CD14-positive monocyte (primary cell): ENCODE measurements around the gene VSX1. TPM values are rescaled to one million over a fixed set of nuclear protein-coding genes. Genes with fewer than 3 reads are reported as not detected.

ENCODE experiments used
- DNase-seq, 3 donors: peaks; one replicate each; pipeline ENCODE4 v3.0.0-alpha.2; 2011 to 2022
- H2AFZ ChIP-seq: 2 replicates; pipeline ENCODE4 v1.6.0; 2012; ENCODE audit warnings: mild to moderate bottlenecking, low read depth, low read length, inconsistent platforms; ENCODE audit not compliant: insufficient read depth, poor library complexity, severe bottlenecking
- H3K27ac ChIP-seq, 2 donors: 1 replicate in 1 of 2; 2 replicates in 1 of 2; pipeline ENCODE4 v1.5.1; 2012 to 2013; ENCODE audit warnings: low read length in 2 of 2, control low read depth in 1 of 2, inconsistent platforms in 1 of 2, low read depth in 1 of 2, mild to moderate bottlenecking in 1 of 2
- H3K27me3 ChIP-seq, 2 donors: one replicate each; pipeline versions ENCODE4 v1.6.0 to v1.6.1; 2011 to 2013; ENCODE audit warnings: low read length in 2 of 2; ENCODE audit not compliant: control insufficient read depth in 2 of 2, insufficient read depth in 2 of 2
- H3K36me3 ChIP-seq, 2 donors: replicated peaks in 1 of 2; 1 replicate in 1 of 2; 2 replicates in 1 of 2; pipeline versions ENCODE4 v1.5.1 to v1.6.1; 2012 to 2013; ENCODE audit warnings: low read length in 2 of 2, control low read depth in 1 of 2, inconsistent platforms in 1 of 2, mild to moderate bottlenecking in 1 of 2; ENCODE audit not compliant: insufficient read depth in 2 of 2, control insufficient read depth in 1 of 2
- H3K4me1 ChIP-seq, 2 donors: 1 replicate in 1 of 2; 2 replicates in 1 of 2; pipeline versions ENCODE4 v1.5.1 to v1.6.1; 2012 to 2013; ENCODE audit warnings: low read length in 2 of 2, control low read depth in 1 of 2, inconsistent platforms in 1 of 2, mild to moderate bottlenecking in 1 of 2, moderate library complexity in 1 of 2; ENCODE audit not compliant: insufficient read depth in 2 of 2, control insufficient read depth in 1 of 2
- H3K4me2 ChIP-seq: replicated peaks from 2 replicates; pipeline ENCODE3; 2012; ENCODE audit warnings: low read length, moderate library complexity, mild to moderate bottlenecking; ENCODE audit not compliant: poor library complexity, severe bottlenecking; ENCODE audit errors: extremely low read depth
- H3K4me3 ChIP-seq, 3 experiments: fragments of 200-600 bp in 1 of 3; sonication (generic) in 1 of 3; replicated peaks in 1 of 3; 1 replicate in 2 of 3; 2 replicates in 1 of 3; pipeline ENCODE4 v1.5.1; 2011 to 2013; ENCODE audit warnings: low read length in 3 of 3, mild to moderate bottlenecking in 3 of 3, control low read depth in 2 of 3, low read depth in 2 of 3, inconsistent platforms in 1 of 3, moderate library complexity in 1 of 3
- H3K79me2 ChIP-seq: 2 replicates; pipeline ENCODE4 v1.6.0; 2012; ENCODE audit warnings: mild to moderate bottlenecking, control low read depth, inconsistent platforms, low read length, moderate library complexity; ENCODE audit not compliant: insufficient read depth
- H3K9ac ChIP-seq: 2 replicates; pipeline ENCODE4 v1.6.0; 2017; ENCODE audit warnings: low read length, mild to moderate bottlenecking; ENCODE audit not compliant: insufficient read depth, poor library complexity, severe bottlenecking
- H3K9me3 ChIP-seq, 2 donors: replicated peaks in 1 of 2; 1 replicate in 1 of 2; 2 replicates in 1 of 2; pipeline versions ENCODE4 v1.5.1 to v1.6.1; 2012 to 2013; ENCODE audit warnings: low read length in 2 of 2, control low read depth in 1 of 2; ENCODE audit not compliant: control insufficient read depth in 1 of 2, insufficient read depth in 1 of 2
- H4K20me1 ChIP-seq: 2 replicates; pipeline ENCODE4 v1.6.0; 2012; ENCODE audit warnings: mild to moderate bottlenecking, low read length, control low read depth, moderate library complexity; ENCODE audit not compliant: insufficient read depth
- H3K27ac Mint-ChIP-seq, 7 donors: one replicate each; pipeline ENCODE4 v1.8.0; 2020; ENCODE audit warnings: mild to moderate bottlenecking in 7 of 7, mixed read lengths in 7 of 7, moderate library complexity in 6 of 7, inconsistent platforms in 2 of 7
- H3K27me3 Mint-ChIP-seq, 3 donors: one replicate each; pipeline ENCODE4 v1.8.0; 2021 to 2022; ENCODE audit warnings: low read depth in 3 of 3, mild to moderate bottlenecking in 3 of 3, mixed read lengths in 3 of 3, moderate library complexity in 3 of 3, inconsistent platforms in 1 of 3
- H3K36me3 Mint-ChIP-seq, 2 donors: one replicate each; pipeline ENCODE4 v1.8.0; 2020; ENCODE audit warnings: mixed read lengths in 2 of 2, inconsistent platforms in 1 of 2, mild to moderate bottlenecking in 1 of 2
- H3K4me1 Mint-ChIP-seq: one replicate; pipeline ENCODE4 v1.8.0; 2020; ENCODE audit warnings: mild to moderate bottlenecking, mixed read lengths
- H3K4me3 Mint-ChIP-seq, 2 donors: one replicate each; pipeline ENCODE4 v1.8.0; 2020; ENCODE audit warnings: mild to moderate bottlenecking in 2 of 2, mixed read lengths in 2 of 2, moderate library complexity in 1 of 2
- H3K9me3 Mint-ChIP-seq, 7 donors: one replicate each; pipeline ENCODE4 v1.8.0; 2020 to 2022; ENCODE audit warnings: mixed read lengths in 7 of 7, mild to moderate bottlenecking in 6 of 7, moderate library complexity in 6 of 7, inconsistent platforms in 2 of 7
- CTCF ChIP-seq: fragments of 200-600 bp; IDR thresholded peaks from one replicate; pipeline ENCODE4 v1.8.0; 2022; ENCODE audit warnings: antibody characterized with exemption, mild to moderate bottlenecking
- WGBS: methylation state at CpG from one replicate; pipeline ENCODE4 v1.1.5; 2013; ENCODE audit warnings: missing lambda C conversion rate; ENCODE audit not compliant: insufficient coverage; 5-methylcytosine and 5-hydroxymethylcytosine counted together
- intact Hi-C, 2 donors: fragments of 100-400 bp; cut with micrococcal nuclease; formaldehyde crosslinking; loops; one replicate each; pipeline versions ENCODE4 v1.15.0 to v1.15.1; 2023
- polyA plus RNA-seq, 3 donors: library from polyadenylated mRNA; depleted of rRNA in 1 of 3; unstranded in 2 of 3; stranded (reverse) in 1 of 3; fragments of 300-500 nt in 2 of 3; fragments of >200 nt in 1 of 3; fragmentation: Illumina TruSeq in 2 of 3; gene quantifications; 1 replicate in 2 of 3; 2 replicates in 1 of 3; pipeline ENCODE4 v1.2.3, GENCODE V29; 2012 to 2021

The VSX1 gene
- polyA plus RNA-seq, 3 donors: not detected

- Mint-ChIP-seq H3K36me3 (peaks cover 0 to 7% of the 10 kb centered on the region in 2 donors), H3K27ac (no peak overlapping the region), H3K4me3 (peak overlapping the region in 1 of 2 donors; percentile 80), H3K4me1 (peaks cover 26% of the 10 kb centered on the region), H3K27me3 (peaks cover 85 to 96% (median 92%) of the 10 kb centered on the region in 3 donors), H3K9me3 (peaks cover 0 to 21% (median 6%) of the 10 kb centered on the region in 7 donors)
- no peak overlapping the region for H2AFZ ChIP-seq
- no peak overlapping the region for H3K4me3 ChIP-seq
- no peaks in the 10 kb centered on the region for H3K79me2 ChIP-seq
- no peak overlapping the region for H3K9ac ChIP-seq
- no peak overlapping the region for H3K27ac ChIP-seq
- H3K4me2 ChIP-seq: no peak overlapping the region
- H4K20me1 ChIP-seq: no peaks in the 10 kb centered on the region
- H3K27me3 ChIP-seq: peaks cover 81 to 96% of the 10 kb centered on the region in 2 donors
- DNase-seq: no peak
- 10% methylated on average over 52 of the region's 54 CpGs for WGBS
- no peaks in the 10 kb centered on the region for H3K36me3 ChIP-seq
- TF ChIP-seq CTCF: no peak
- H3K9me3 ChIP-seq: peaks cover 0 to 18% of the 10 kb centered on the region in 2 donors
- intact Hi-C loops: no loop called here
- peaks cover 11 to 15% of the 10 kb centered on the region in 2 donors for H3K4me1 ChIP-seq
These were observed 744 bp downstream of the VSX1 start for GRCh38 chr20:25081065-25081729.

GRCh38 chr20:25079171-25079570, 2.8 kb downstream of the VSX1 start:
- H2AFZ ChIP-seq: no peak overlapping the region
- no peak overlapping the region for H3K9ac ChIP-seq
- no peaks in the 10 kb centered on the region for H3K79me2 ChIP-seq
- no peak for TF ChIP-seq CTCF
- H4K20me1 ChIP-seq: no peaks in the 10 kb centered on the region
- no peak overlapping the region for H3K4me3 ChIP-seq
- H3K4me1 ChIP-seq: peaks cover 11 to 15% of the 10 kb centered on the region in 2 donors
- no peaks in the 10 kb centered on the region for H3K36me3 ChIP-seq
- no peak for DNase-seq
- WGBS: 60% methylated on average over 2 of the region's 4 CpGs
- Mint-ChIP-seq H3K4me3 (peak overlapping the region in 1 of 2 donors; percentile 76), H3K27me3 (peaks cover 69 to 85% (median 77%) of the 10 kb centered on the region in 3 donors), H3K27ac (no peak overlapping the region), H3K4me1 (peaks cover 22% of the 10 kb centered on the region), H3K9me3 (peaks cover 0 to 15% (median 6%) of the 10 kb centered on the region in 7 donors), H3K36me3 (peaks cover 0 to 7% of the 10 kb centered on the region in 2 donors)
- intact Hi-C loops: no loop called here
- peaks cover 75 to 88% of the 10 kb centered on the region in 2 donors for H3K27me3 ChIP-seq
- peaks cover 0 to 18% of the 10 kb centered on the region in 2 donors for H3K9me3 ChIP-seq
- no peak overlapping the region for H3K4me2 ChIP-seq
- no peak overlapping the region for H3K27ac ChIP-seq
